Measurements from ENCODE around the gene ARHGEF40. TPM values are rescaled to one million over a fixed set of nuclear protein-coding genes. Genes with fewer than 3 reads are reported as not detected.

The ARHGEF40 gene
- total and polyA plus RNA-seq, 10 of the 15 experiments (the other 5 are each of a cell fraction or from before 2014, with no cell fraction given): 0.03 to 0.31 (median 0.08) TPM; not detected in 2

- TF ChIP-seq NBN (IDR thresholded peaks at IDR 0.05) (no peak), NFYA (IDR thresholded peaks at IDR 0.05; ENCODE audit: borderline replicate concordance, low read depth, low read length) (no peak), IKZF1 (conservative IDR thresholded peaks at IDR 0.05) (no peak)
Observed at GRCh38 chr14:21091821-21092272, 21.7 kb downstream of the ARHGEF40 start (continued).

- Histone ChIP-seq H2AFZ (ENCODE audit: control insufficient read depth, low read depth, low read length) (no peak overlapping the region), H3K79me2 (ENCODE audit: control insufficient read depth, insufficient read depth, low read length) (no peaks in the 10 kb centered on the region), H3K27ac (ENCODE audit: control insufficient read depth, insufficient read depth) (no peak overlapping the region), H3K27me3 (replicated peaks in 1 of 2; ENCODE audit: control insufficient read depth in 2 of 2, insufficient read depth in 2 of 2, low read length in 1 of 2) (peaks cover 0 to 3% of the 10 kb centered on the region in 2 experiments; a peak in 2 of 4 replicates), H4K20me1 (ENCODE audit: control insufficient read depth, insufficient read depth) (no peaks in the 10 kb centered on the region), H3K4me1 (ENCODE audit: control insufficient read depth, insufficient read depth, low read length) (no peaks in the 10 kb centered on the region), H3K4me2 (ENCODE audit: control insufficient read depth, insufficient read depth) (no peak overlapping the region), H3K36me3 (ENCODE audit: control insufficient read depth in 2 of 2, insufficient read depth in 2 of 2, low read length in 1 of 2) (no peaks in the 10 kb centered on the region), H3K4me3 (no peak overlapping the region), H3K9me3 (replicated peaks; ENCODE audit: control insufficient read depth, insufficient read depth, low read length) (no peaks in the 10 kb centered on the region), H3K9ac (ENCODE audit: control insufficient read depth, insufficient read depth, low read length) (no peak overlapping the region)
- ChIA-PET CTCF (interaction anchor here (0.6 to 6.9 kb wide), 18 partner anchors 8 to 85 kb away, joined by 3 to 194 read pairs (median 6); partner anchors contain the start of genes ARHGEF40, RNASE8 and TMEM253), POLR2A (interaction anchor here (0.7 to 1.9 kb wide), 3 partner anchors 9 to 12 kb away, joined by 3 to 5 read pairs (median 4); no protein-coding TSS in a partner anchor), RAD21 (ENCODE audit: unreplicated experiment) (interaction anchor here (0.7 to 3.2 kb wide), 11 partner anchors 11 to 406 kb away, joined by 3 to 51 read pairs (median 4); partner anchors contain the start of genes ARHGEF40 and TMEM253), SMC1A (ENCODE audit: uncharacterized antibody, unreplicated experiment) (interaction anchor here (0.9 to 5.9 kb wide), 6 partner anchors 9 to 78 kb away, joined by 5 to 78 read pairs (median 8); partner anchors contain the start of gene TMEM253)
- in situ Hi-C loops (cut with MboI): no loop called here
- intact Hi-C loops (cut with micrococcal nuclease; ENCODE audit: unreplicated experiment): loop anchor here (1.0 kb wide), 3 partner anchors 15 to 78 kb away; no protein-coding TSS in a partner anchor
- FAIRE-seq (peak; percentile 74), ATAC-seq (peak; percentile 92), DNase-seq (ENCODE audit: low read depth, low spot score) (no peak)
- no TSS peak for BruUV-seq (replicated peaks)
- 27% methylated on average over 56 of the region's 59 CpGs for WGBS (ENCODE audit: insufficient coverage, insufficient replicate concordance, low lambda C conversion rate, missing lambda C conversion rate)
- TF ChIP-seq SREBF1 (IDR thresholded peaks at IDR 0.05; ENCODE audit: low read length): no peak
- TF ChIP-seq EGR1 (IDR thresholded peaks at IDR 0.05; ENCODE audit: borderline replicate concordance in 1 of 2, low read depth in 2 of 2, low read length in 2 of 2): 0 out of 3 replicates have a peak, but pooled peaks of 1 of the 2 experiments have one; percentile 17
- no peak for TF ChIP-seq CBFB (IDR thresholded peaks at IDR 0.05; ENCODE audit: low read depth)
- TF ChIP-seq EZH2 (IDR thresholded peaks at IDR 0.05; ENCODE audit: borderline replicate concordance, control insufficient read depth, low read depth, low read length): no peak
- TF ChIP-seq RAD51 (IDR thresholded peaks at IDR 0.05): no peak
- peak; percentile 43; the same call in 1 of the 2 replicates for TF ChIP-seq ZSCAN29 (IDR thresholded peaks at IDR 0.05)
- peak; percentile 86; the same call in 1 of the 2 replicates for TF ChIP-seq STAT1 (conservative IDR thresholded peaks at IDR 0.05)
- no peak for TF ChIP-seq PML (IDR thresholded peaks at IDR 0.05; ENCODE audit: low read length)
- TF ChIP-seq, protein P1, sequence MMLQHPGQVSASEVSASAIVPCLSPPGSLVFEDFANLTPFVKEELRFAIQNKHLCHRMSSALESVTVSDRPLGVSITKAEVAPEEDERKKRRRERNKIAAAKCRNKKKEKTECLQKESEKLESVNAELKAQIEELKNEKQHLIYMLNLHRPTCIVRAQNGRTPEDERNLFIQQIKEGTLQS (IDR thresholded peaks at IDR 0.05; ENCODE audit: borderline replicate concordance, extremely low read depth, low read depth, low read length): peak; percentile 88
- peak; percentile 73 for TF ChIP-seq SP1 (IDR thresholded peaks at IDR 0.05; ENCODE audit: low read depth, low read length)
- TF ChIP-seq E2F4 (IDR thresholded peaks at IDR 0.05; ENCODE audit: low read depth, low read length): no peak
- TF ChIP-seq KLF5 (IDR thresholded peaks at IDR 0.05; ENCODE audit: partially characterized antibody): no peak
- peak; percentile 24 to 58; a peak in 1 of 4 replicates for TF ChIP-seq BHLHE40 (IDR thresholded peaks at IDR 0.05; ENCODE audit: borderline replicate concordance in 1 of 2, low read depth in 2 of 2, low read length in 1 of 2)
- no peak for TF ChIP-seq ESRRA (IDR thresholded peaks at IDR 0.05; ENCODE audit: low read length)
- no peak for TF ChIP-seq CBX3 (IDR thresholded peaks at IDR 0.05; ENCODE audit: borderline replicate concordance, low read depth)
- TF ChIP-seq WRNIP1 (IDR thresholded peaks at IDR 0.05; ENCODE audit: borderline replicate concordance, low read depth, low read length): no peak
- TF ChIP-seq MYC (IDR thresholded peaks at IDR 0.05; ENCODE audit: insufficient read depth, insufficient read length, insufficient replicate concordance, low read length, severe bottlenecking): no peak
- no peak for TF ChIP-seq NFIC (IDR thresholded peaks at IDR 0.05; ENCODE audit: low read depth, low read length)
- no peak for TF ChIP-seq MYB (IDR thresholded peaks at IDR 0.05; ENCODE audit: borderline replicate concordance, low read depth, low read length)
Observed at GRCh38 chr14:21092273-21093011, 22.3 kb downstream of the ARHGEF40 start.

All from GM12878 (cell line).